ENCODE results near the gene CNGA1. TPM values are rescaled to one million over a fixed set of nuclear protein-coding genes. Genes with fewer than 3 reads are reported as not detected.

Gene CNGA1
- total and polyA plus RNA-seq, 8 donors: 0.73 to 2.0 (median 1.5) TPM; not detected in 1

DNA sequence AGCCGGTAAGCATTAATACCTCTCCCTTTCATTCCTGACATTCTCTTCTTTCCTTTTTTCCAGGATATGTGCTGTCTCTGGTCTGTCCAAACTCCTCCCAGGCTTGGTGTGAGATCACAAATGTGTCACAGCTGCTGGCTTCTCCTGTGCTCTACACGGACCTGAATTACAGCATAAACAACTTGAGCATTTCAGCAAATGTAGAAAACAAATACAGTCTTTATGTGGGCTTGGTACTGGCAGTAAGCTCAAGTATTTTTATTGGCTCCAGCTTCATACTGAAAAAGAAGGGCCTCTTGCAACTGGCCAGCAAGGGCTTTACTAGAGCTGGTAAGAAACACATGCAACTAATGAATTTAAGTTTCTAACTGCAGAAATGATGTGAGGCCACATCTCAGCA is 8.5 kb upstream of the CNGA1 start:
- no peaks in the 10 kb centered on the region for H3K27me3 ChIP-seq
- H3K4me3 ChIP-seq: no peak overlapping the region
- intact Hi-C loops (cut with DNase I): no loop called here
- peak in 1 of 4 donors; percentile 28 for DNase-seq
- no peaks in the 10 kb centered on the region for H3K9me3 ChIP-seq
- ATAC-seq: peak; percentile 82
- no peaks in the 10 kb centered on the region for H3K4me1 ChIP-seq
- H3K27ac ChIP-seq: no peak overlapping the region
- TF ChIP-seq, protein P1, sequence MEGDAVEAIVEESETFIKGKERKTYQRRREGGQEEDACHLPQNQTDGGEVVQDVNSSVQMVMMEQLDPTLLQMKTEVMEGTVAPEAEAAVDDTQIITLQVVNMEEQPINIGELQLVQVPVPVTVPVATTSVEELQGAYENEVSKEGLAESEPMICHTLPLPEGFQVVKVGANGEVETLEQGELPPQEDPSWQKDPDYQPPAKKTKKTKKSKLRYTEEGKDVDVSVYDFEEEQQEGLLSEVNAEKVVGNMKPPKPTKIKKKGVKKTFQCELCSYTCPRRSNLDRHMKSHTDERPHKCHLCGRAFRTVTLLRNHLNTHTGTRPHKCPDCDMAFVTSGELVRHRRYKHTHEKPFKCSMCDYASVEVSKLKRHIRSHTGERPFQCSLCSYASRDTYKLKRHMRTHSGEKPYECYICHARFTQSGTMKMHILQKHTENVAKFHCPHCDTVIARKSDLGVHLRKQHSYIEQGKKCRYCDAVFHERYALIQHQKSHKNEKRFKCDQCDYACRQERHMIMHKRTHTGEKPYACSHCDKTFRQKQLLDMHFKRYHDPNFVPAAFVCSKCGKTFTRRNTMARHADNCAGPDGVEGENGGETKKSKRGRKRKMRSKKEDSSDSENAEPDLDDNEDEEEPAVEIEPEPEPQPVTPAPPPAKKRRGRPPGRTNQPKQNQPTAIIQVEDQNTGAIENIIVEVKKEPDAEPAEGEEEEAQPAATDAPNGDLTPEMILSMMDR (IDR thresholded peaks at IDR 0.05): no peak
- H3K36me3 ChIP-seq: no peaks in the 10 kb centered on the region

- peak; percentile 31 for ATAC-seq
- Histone ChIP-seq H3K4me1 (no peaks in the 10 kb centered on the region), H3K27ac (no peak overlapping the region), H3K27me3 (no peaks in the 10 kb centered on the region), H3K4me3 (no peak overlapping the region), H3K9me3 (no peaks in the 10 kb centered on the region), H3K36me3 (no peaks in the 10 kb centered on the region)
- TF ChIP-seq, protein P1 (IDR thresholded peaks at IDR 0.05): no peak
- intact Hi-C loops (cut with DNase I): no loop called here
- DNase-seq: no peak
Measured at GRCh38 chr4:48024522-48024921, 8.0 kb upstream of the CNGA1 start.

DNA sequence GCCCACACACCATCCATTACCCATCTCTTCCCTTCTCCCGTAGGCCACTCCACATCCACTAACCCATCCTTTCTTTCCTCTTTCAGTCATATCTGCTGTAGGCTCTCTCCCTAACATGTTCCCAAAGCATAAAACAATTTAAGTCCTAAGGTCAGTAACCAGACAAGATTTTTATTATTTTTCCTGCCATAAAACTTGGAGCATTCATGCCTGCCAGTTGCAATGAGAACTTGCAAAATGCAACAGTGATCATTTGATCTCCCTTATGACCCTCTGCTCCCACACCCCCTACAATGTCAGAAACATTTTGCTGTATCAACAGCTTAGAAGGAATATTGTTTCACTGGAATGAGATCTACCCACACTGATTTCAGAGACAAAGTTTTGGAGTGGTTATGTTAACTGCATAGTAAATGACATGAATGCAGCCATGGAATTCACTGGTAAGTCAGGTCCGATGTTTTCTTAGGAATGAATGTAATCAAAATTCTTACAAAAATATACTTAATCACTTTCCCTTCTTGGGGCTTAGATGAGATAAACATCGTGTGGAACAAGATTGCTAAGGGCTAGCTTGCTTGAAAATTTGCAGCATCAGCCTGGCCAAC is 5.8 kb upstream of the CNGA1 start:
- DNase-seq (no peak), ATAC-seq (no peak)
- no peaks in the 10 kb centered on the region for H3K36me3 ChIP-seq
- H3K9me3 ChIP-seq: no peaks in the 10 kb centered on the region
- TF ChIP-seq, protein P1 (IDR thresholded peaks at IDR 0.05): no peak
- H3K4me1 ChIP-seq: peaks cover 0 to 2% of the 10 kb centered on the region in 2 donors
- H3K27me3 ChIP-seq: peaks cover 0 to 19% of the 10 kb centered on the region in 2 donors
- H3K4me3 ChIP-seq: no peak overlapping the region
- no peak overlapping the region for H3K27ac ChIP-seq
- intact Hi-C loops (cut with DNase I): no loop called here

DNA sequence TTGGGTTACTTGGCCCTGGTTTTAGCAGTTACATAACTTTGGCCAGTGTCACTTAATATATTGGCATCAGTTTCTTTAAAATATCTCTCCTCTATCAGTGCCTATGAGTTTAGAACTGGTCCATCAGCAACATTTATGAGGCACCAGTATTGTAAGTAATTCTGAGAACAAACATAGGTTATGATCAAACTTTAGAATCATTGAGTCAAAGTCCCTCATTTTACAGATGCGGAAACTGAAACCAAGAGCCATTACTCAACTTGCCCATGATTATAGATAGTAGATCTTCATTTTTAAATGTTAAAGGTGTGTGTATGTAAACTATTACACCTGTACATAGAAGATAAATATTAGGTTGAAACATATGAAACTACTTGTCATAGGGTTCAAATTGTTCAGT is 4.6 kb upstream of the CNGA1 start:
- Histone ChIP-seq H3K9me3 (no peaks in the 10 kb centered on the region), H3K27ac (no peak overlapping the region), H3K4me1 (peaks cover 0 to 13% of the 10 kb centered on the region in 2 donors), H3K27me3 (peaks cover 0 to 31% of the 10 kb centered on the region in 2 donors), H3K36me3 (no peaks in the 10 kb centered on the region), H3K4me3 (no peak overlapping the region)
- ATAC-seq: no peak
- no peak for DNase-seq
- intact Hi-C loops (cut with DNase I): no loop called here
- TF ChIP-seq, protein P1 (IDR thresholded peaks at IDR 0.05): no peak

- DNase-seq: no peak
- H3K36me3 ChIP-seq: no peaks in the 10 kb centered on the region
- peaks cover 0 to 57% of the 10 kb centered on the region in 2 donors for H3K27me3 ChIP-seq
- no peak for ATAC-seq
- no peak overlapping the region for H3K27ac ChIP-seq
- no peaks in the 10 kb centered on the region for H3K9me3 ChIP-seq
- no peak overlapping the region for H3K4me3 ChIP-seq
- intact Hi-C loops (cut with DNase I): no loop called here
- TF ChIP-seq, protein P1 (IDR thresholded peaks at IDR 0.05): no peak
- peaks cover 0 to 16% of the 10 kb centered on the region in 2 donors for H3K4me1 ChIP-seq
Measured at GRCh38 chr4:48018112-48018511, 1.6 kb upstream of the CNGA1 start.

Measured in left lung (tissue), 10 donors.